HCT116 (cell line): ENCODE measurements around the gene NR1D2. TPM values are rescaled to one million over a fixed set of nuclear protein-coding genes. Genes with fewer than 3 reads are reported as not detected.

ENCODE experiments used
- ATAC-seq: fragments of 200-7000 bp; cut with Tn5 transposase; 2 replicates; pipeline ENCODE4 v1.9.1; 2020; ENCODE audit warnings: mild to moderate bottlenecking, moderate library complexity
- BruUV-seq: library from RNA; stranded (reverse); fragments of 400-500 nt; replicated peaks from 2 replicates; lab custom pipeline; 2021; lab: Mats Ljungman, UMichigan
- CTCF ChIA-PET: fragments of 300-600 bp; sonication (Branson Sonifier 250); formaldehyde crosslinking; loops from one replicate; lab custom pipeline; 2021; ENCODE audit warnings: antibody characterized with exemption; lab: Charles Lee
- POLR2A ChIA-PET: fragments of 300-600, 350-600 bp; sonication (Branson Sonifier 250); formaldehyde crosslinking; loops from one replicate; lab custom pipeline; 2021; ENCODE audit warnings: antibody characterized with exemption; lab: Charles Lee
- RAD21 ChIA-PET, 2 experiments: fragments of 300-600 bp; sonication (Branson Sonifier 250); formaldehyde crosslinking; loops; one replicate each; lab custom pipeline; 2023; ENCODE audit warnings: low total read pairs in 2 of 2; ENCODE audit not compliant: uncharacterized antibody in 2 of 2, unreplicated experiment in 2 of 2, low non-redundant PET in 1 of 2; lab: Charles Lee
- DNase-seq: peaks from one replicate; pipeline ENCODE4 v3.0.0-alpha.2; 2010; ENCODE audit warnings: low read depth, low spot score
- H2AFZ ChIP-seq: fragments of 200-600 bp; shearing (Covaris generic), sonication (generic); 2 replicates; pipeline ENCODE4 v1.6.1; 2017; ENCODE audit warnings: low read depth, mixed run types, mixed read lengths, antibody characterized with exemption, low read length; ENCODE audit not compliant: poor library complexity, severe bottlenecking
- H3K27ac ChIP-seq: 2 replicates; pipeline ENCODE4 v1.5.1; 2012; ENCODE audit warnings: low read depth, low read length
- H3K27me3 ChIP-seq: fragments of 200-600 bp; sonication (generic); 2 replicates; pipeline ENCODE4 v1.6.1; 2016; ENCODE audit warnings: mixed run types, low read length, mixed read lengths; ENCODE audit not compliant: insufficient read depth
- H3K36me3 ChIP-seq, 2 experiments: fragments of 200-500 bp in 1 of 2; fragments of 200-600 bp in 1 of 2; sonication (Bioruptor generic) in 1 of 2; sonication (generic) in 1 of 2; 2 replicates each; pipeline versions ENCODE4 v1.5.1 to v1.6.1; 2014 to 2016; ENCODE audit warnings: low read length in 2 of 2, inconsistent platforms in 1 of 2, mixed read lengths in 1 of 2, mixed run types in 1 of 2; ENCODE audit not compliant: insufficient read depth in 2 of 2, control insufficient read depth in 1 of 2
- H3K4me1 ChIP-seq, 2 experiments: fragments of 200-600 bp in 1 of 2; sonication (generic) in 1 of 2; 2 replicates each; pipeline versions ENCODE4 v1.5.1 to v1.6.1; 2012 to 2017; ENCODE audit warnings: low read length in 2 of 2, inconsistent platforms in 1 of 2, mild to moderate bottlenecking in 1 of 2, mixed read lengths in 1 of 2, mixed run types in 1 of 2, moderate library complexity in 1 of 2; ENCODE audit not compliant: insufficient read depth in 2 of 2, control insufficient read depth in 1 of 2
- H3K4me2 ChIP-seq: fragments of 200-600 bp; sonication (generic); 2 replicates; pipeline ENCODE4 v1.6.1; 2017; ENCODE audit warnings: mixed run types, low read length, mixed read lengths
- H3K4me3 ChIP-seq, 2 experiments: fragments of 200-600 bp in 1 of 2; sonication (generic) in 1 of 2; replicated peaks in 1 of 2; 2 replicates each; pipeline ENCODE4 v1.5.1; 2011 to 2016; ENCODE audit warnings: low read length in 2 of 2, control low read depth in 1 of 2, low read depth in 1 of 2, mild to moderate bottlenecking in 1 of 2, mixed read lengths in 1 of 2, mixed run types in 1 of 2
- H3K79me2 ChIP-seq: fragments of 200-600 bp; sonication (generic); 2 replicates; pipeline ENCODE4 v1.6.1; 2017; ENCODE audit warnings: mild to moderate bottlenecking, mixed run types, low read length, moderate library complexity, mixed read lengths; ENCODE audit not compliant: insufficient read depth
- H3K9ac ChIP-seq: fragments of 200-600 bp; sonication (generic); 2 replicates; pipeline ENCODE4 v1.6.1; 2016; ENCODE audit warnings: low read length, mixed read lengths
- H3K9me2 ChIP-seq: fragments of 200-600 bp; sonication (generic), shearing (Covaris generic); 2 replicates; pipeline ENCODE4 v1.6.1; 2017; ENCODE audit warnings: mixed run types, mild to moderate bottlenecking, moderate library complexity; ENCODE audit not compliant: insufficient read depth
- H3K9me3 ChIP-seq, 2 experiments: fragments of 200-500 bp in 1 of 2; fragments of 200-600 bp in 1 of 2; sonication (Bioruptor generic) in 1 of 2; sonication (generic) in 1 of 2; 2 replicates each; pipeline ENCODE4 v1.6.1; 2014 to 2017; ENCODE audit warnings: low read length in 2 of 2, mixed read lengths in 2 of 2, inconsistent platforms in 1 of 2, low read depth in 1 of 2, mild to moderate bottlenecking in 1 of 2, mixed run types in 1 of 2, moderate library complexity in 1 of 2; ENCODE audit not compliant: control insufficient read depth in 1 of 2, insufficient read depth in 1 of 2
- H4K20me1 ChIP-seq: fragments of 200-600 bp; sonication (generic), shearing (Covaris generic); 2 replicates; pipeline ENCODE4 v1.6.1; 2017; ENCODE audit warnings: mixed run types, mild to moderate bottlenecking, moderate library complexity; ENCODE audit not compliant: insufficient read depth
- CEBPB ChIP-seq: IDR thresholded peaks from 2 replicates; pipeline ENCODE4 v1.6.1; 2012; ENCODE audit warnings: low read depth
- ELF1 ChIP-seq: IDR thresholded peaks from 2 replicates; pipeline ENCODE4 v1.6.1; 2012; ENCODE audit warnings: low read depth, borderline replicate concordance
- EZH2 ChIP-seq: fragments of 200-600 bp; sonication (generic); IDR thresholded peaks from 2 replicates; pipeline ENCODE4 v1.6.1; 2017; ENCODE audit warnings: antibody characterized with exemption, mixed run types
- FOSL1 ChIP-seq: IDR thresholded peaks from 2 replicates; pipeline ENCODE4 v1.6.1; 2012; ENCODE audit warnings: low read depth
- JUND ChIP-seq: IDR thresholded peaks from 2 replicates; pipeline ENCODE4 v1.6.1; 2012
- MAX ChIP-seq: IDR thresholded peaks from 2 replicates; pipeline ENCODE4 v1.6.1; 2012
- RAD21 ChIP-seq: IDR thresholded peaks from 2 replicates; pipeline ENCODE4 v1.6.1; 2012; ENCODE audit warnings: low read depth, mild to moderate bottlenecking
- SIN3A ChIP-seq: IDR thresholded peaks from 2 replicates; pipeline ENCODE4 v1.6.1; 2012; ENCODE audit warnings: low read depth
- SRF ChIP-seq: IDR thresholded peaks from 2 replicates; pipeline ENCODE4 v1.6.1; 2012; ENCODE audit warnings: low read depth
- YY1 ChIP-seq: IDR thresholded peaks from 2 replicates; pipeline ENCODE4 v1.6.1; 2011; ENCODE audit warnings: low read length, low read depth, moderate library complexity, mild to moderate bottlenecking; ENCODE audit not compliant: insufficient replicate concordance; ENCODE audit errors: extremely low read depth
- ZFX ChIP-seq: fragments of 450-650 bp; IDR thresholded peaks from 2 replicates; pipeline ENCODE4 v1.6.1; 2017
- ZNF274 ChIP-seq: fragments of 200-500 bp; sonication (Bioruptor generic); IDR thresholded peaks from 2 replicates; pipeline ENCODE4 v1.6.1; 2014; ENCODE audit warnings: mild to moderate bottlenecking, low read depth, low read length, inconsistent platforms
- intact Hi-C: fragments of 100-400 bp; cut with micrococcal nuclease; formaldehyde crosslinking; loops from 2 replicates; pipeline ENCODE4 v1.10.0; 2022
- total RNA-seq: library from RNA; stranded (reverse); gene quantifications from one replicate; pipeline ENCODE4 v1.2.1, GENCODE V29; 2021; ENCODE audit not compliant: unreplicated experiment

NR1D2 gene
- total RNA-seq, 1 experiment from 2014 or later = 60.9 TPM

- H3K4me2 ChIP-seq = no peak overlapping the region
- H3K27me3 ChIP-seq = no peaks in the 10 kb centered on the region
- H3K9me2 ChIP-seq = no peaks in the 10 kb centered on the region
- H3K36me3 ChIP-seq = peaks cover 22 to 25% of the 10 kb centered on the region in 2 experiments; a peak in 2 of 4 replicates
- no peak overlapping the region for H3K9ac ChIP-seq
- H4K20me1 ChIP-seq = peaks cover 4% of the 10 kb centered on the region
- no peak overlapping the region for H3K4me3 ChIP-seq
- intact Hi-C loops = loop anchor here (2.0 kb wide), 1 partner anchor 15 kb away; no protein-coding TSS in a partner anchor
- ChIA-PET CTCF (no interaction called here), RAD21 (no interaction called here), POLR2A (interaction anchor here (2.2 kb wide), 1 partner anchor 45 kb away, joined by 8 read pairs; the partner anchor contains the start of genes NKIRAS1 and RPL15)
- DNase-seq = no peak
- BruUV-seq = no TSS peak
- peaks cover 49% of the 10 kb centered on the region for H3K79me2 ChIP-seq
- TF ChIP-seq SIN3A = no peak
- no peak for TF ChIP-seq CEBPB
- no peak for TF ChIP-seq RAD21
- TF ChIP-seq EZH2 = no peak
- no peak for TF ChIP-seq MAX
- TF ChIP-seq ZNF274 = no peak
- no peak for TF ChIP-seq JUND
- TF ChIP-seq YY1 = no peak
- TF ChIP-seq ZFX = no peak
- TF ChIP-seq SRF = no peak
- no peak for TF ChIP-seq FOSL1
- no peak for TF ChIP-seq ELF1
- no peaks in the 10 kb centered on the region for H3K9me3 ChIP-seq
- H2AFZ ChIP-seq = no peak overlapping the region
- H3K4me1 ChIP-seq = peaks cover 26 to 51% of the 10 kb centered on the region in 2 experiments
- no peak for ATAC-seq
- H3K27ac ChIP-seq = no peak overlapping the region
Measured at GRCh38 chr3:23961913-23962312, 16.8 kb downstream of the NR1D2 start.
